Calu3 (cell line): Measurements from ENCODE around the gene TSPAN12. TPM values are rescaled to one million over a fixed set of nuclear protein-coding genes. Genes with fewer than 3 reads are reported as not detected.

Source experiments
- BruUV-seq: library from RNA; stranded (reverse); fragments of 400-500 nt; replicated peaks from 2 replicates; lab custom pipeline; 2021; lab: Mats Ljungman, UMichigan
- CTCF ChIA-PET: fragments of 300-600 bp; sonication (Branson Sonifier 250); formaldehyde crosslinking; loops from one replicate; lab custom pipeline; 2022; ENCODE audit warnings: antibody characterized with exemption; lab: Charles Lee
- DNase-seq: peaks from one replicate; pipeline ENCODE4 v3.0.0; 2022
- H3K27ac Mint-ChIP-seq: one replicate; pipeline ENCODE4 v1.8.0; 2022; ENCODE audit warnings: mixed read lengths; ENCODE audit not compliant: unreplicated experiment
- H3K27me3 Mint-ChIP-seq: one replicate; pipeline ENCODE4 v1.8.0; 2022; ENCODE audit warnings: mixed read lengths; ENCODE audit not compliant: unreplicated experiment
- H3K36me3 Mint-ChIP-seq: one replicate; pipeline ENCODE4 v1.8.0; 2022; ENCODE audit warnings: mild to moderate bottlenecking, moderate library complexity, mixed read lengths; ENCODE audit not compliant: insufficient read depth, unreplicated experiment
- H3K4me1 Mint-ChIP-seq: one replicate; pipeline ENCODE4 v1.8.0; 2022; ENCODE audit warnings: mild to moderate bottlenecking, low read depth, mixed read lengths; ENCODE audit not compliant: unreplicated experiment
- H3K4me3 Mint-ChIP-seq: one replicate; pipeline ENCODE4 v1.8.0; 2022; ENCODE audit warnings: mild to moderate bottlenecking, low read depth, moderate library complexity, mixed read lengths; ENCODE audit not compliant: unreplicated experiment
- H3K9me3 Mint-ChIP-seq: one replicate; pipeline ENCODE4 v1.8.0; 2022; ENCODE audit warnings: low read depth, mixed read lengths; ENCODE audit not compliant: unreplicated experiment
- intact Hi-C: fragments of 100-400 bp; cut with micrococcal nuclease; formaldehyde crosslinking; loops from one replicate; pipeline ENCODE4 v1.10.0; 2022; ENCODE audit not compliant: unreplicated experiment
- total RNA-seq: library from RNA; stranded (reverse); gene quantifications from 2 replicates; pipeline ENCODE4 v1.2.3, GENCODE V29; 2022
- TF ChIP-seq, protein P1 (sequence below): fragments of 200-600 bp; IDR thresholded peaks from one replicate; pipeline ENCODE4 v1.8.0; 2022; ENCODE audit warnings: antibody characterized with exemption; ENCODE audit not compliant: unreplicated experiment

Gene TSPAN12
- total RNA-seq, 1 experiment from 2014 or later, result 14.6 TPM

GRCh38 chr7:120775755-120776154 is 82.2 kb downstream of the TSPAN12 start:
- Mint-ChIP-seq H3K27me3 (no peaks in the 10 kb centered on the region), H3K4me1 (no peaks in the 10 kb centered on the region), H3K9me3 (no peaks in the 10 kb centered on the region), H3K36me3 (no peaks in the 10 kb centered on the region), H3K4me3 (no peak overlapping the region), H3K27ac (no peak overlapping the region)
- TF ChIP-seq, protein P1, sequence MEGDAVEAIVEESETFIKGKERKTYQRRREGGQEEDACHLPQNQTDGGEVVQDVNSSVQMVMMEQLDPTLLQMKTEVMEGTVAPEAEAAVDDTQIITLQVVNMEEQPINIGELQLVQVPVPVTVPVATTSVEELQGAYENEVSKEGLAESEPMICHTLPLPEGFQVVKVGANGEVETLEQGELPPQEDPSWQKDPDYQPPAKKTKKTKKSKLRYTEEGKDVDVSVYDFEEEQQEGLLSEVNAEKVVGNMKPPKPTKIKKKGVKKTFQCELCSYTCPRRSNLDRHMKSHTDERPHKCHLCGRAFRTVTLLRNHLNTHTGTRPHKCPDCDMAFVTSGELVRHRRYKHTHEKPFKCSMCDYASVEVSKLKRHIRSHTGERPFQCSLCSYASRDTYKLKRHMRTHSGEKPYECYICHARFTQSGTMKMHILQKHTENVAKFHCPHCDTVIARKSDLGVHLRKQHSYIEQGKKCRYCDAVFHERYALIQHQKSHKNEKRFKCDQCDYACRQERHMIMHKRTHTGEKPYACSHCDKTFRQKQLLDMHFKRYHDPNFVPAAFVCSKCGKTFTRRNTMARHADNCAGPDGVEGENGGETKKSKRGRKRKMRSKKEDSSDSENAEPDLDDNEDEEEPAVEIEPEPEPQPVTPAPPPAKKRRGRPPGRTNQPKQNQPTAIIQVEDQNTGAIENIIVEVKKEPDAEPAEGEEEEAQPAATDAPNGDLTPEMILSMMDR, result no peak
- CTCF ChIA-PET, result interaction anchor here (0.7 to 1.6 kb wide), 2 partner anchors 50 to 166 kb away, joined by 3 to 7 read pairs; no protein-coding TSS in a partner anchor
- intact Hi-C loops, result no loop called here
- BruUV-seq, result no TSS peak
- DNase-seq, result no peak

GRCh38 chr7:120774481-120774880 is 83.5 kb downstream of the TSPAN12 start:
- no peaks in the 10 kb centered on the region for H3K27me3 Mint-ChIP-seq
- CTCF ChIA-PET, result interaction anchor here (1.6 kb wide), 1 partner anchor 49 kb away, joined by 3 read pairs; no protein-coding TSS in a partner anchor
- H3K27ac Mint-ChIP-seq, result no peak overlapping the region

DNA sequence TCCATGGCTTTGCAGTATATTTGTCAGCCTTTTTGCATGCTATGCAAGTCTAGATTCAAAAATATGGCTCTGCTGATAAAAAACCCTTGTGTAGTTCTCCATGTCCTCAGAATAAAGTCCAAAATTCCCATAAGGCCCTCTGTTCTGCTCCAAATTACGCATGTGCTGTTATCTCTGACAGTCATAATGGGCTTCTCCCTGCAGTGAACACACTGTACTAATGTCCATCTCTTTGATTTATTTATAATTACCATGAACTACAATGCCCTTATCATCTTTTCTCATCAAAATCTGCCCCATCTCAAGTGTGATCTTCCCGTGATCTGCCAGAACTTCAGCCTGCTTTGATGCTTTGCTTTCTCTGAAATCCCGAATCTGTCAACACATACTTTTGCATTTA is 87.7 kb downstream of the TSPAN12 start:
- TF ChIP-seq, protein P1, result no peak
- intact Hi-C loops, result no loop called here
- no peak for DNase-seq
- no TSS peak for BruUV-seq
- H3K36me3 Mint-ChIP-seq, result no peaks in the 10 kb centered on the region
- CTCF ChIA-PET, result no interaction called here
- no peak overlapping the region for H3K4me3 Mint-ChIP-seq
- no peak overlapping the region for H3K27ac Mint-ChIP-seq
- H3K27me3 Mint-ChIP-seq, result no peaks in the 10 kb centered on the region
- no peaks in the 10 kb centered on the region for H3K4me1 Mint-ChIP-seq
- no peaks in the 10 kb centered on the region for H3K9me3 Mint-ChIP-seq

More at GRCh38 chr7:120774481-120774880, 83.5 kb downstream of the TSPAN12 start:
- intact Hi-C loops, result no loop called here
- Mint-ChIP-seq H3K36me3 (no peaks in the 10 kb centered on the region), H3K4me3 (no peak overlapping the region), H3K4me1 (no peaks in the 10 kb centered on the region), H3K9me3 (no peaks in the 10 kb centered on the region)
- DNase-seq, result no peak
- TF ChIP-seq, protein P1, result no peak
- no TSS peak for BruUV-seq

DNA sequence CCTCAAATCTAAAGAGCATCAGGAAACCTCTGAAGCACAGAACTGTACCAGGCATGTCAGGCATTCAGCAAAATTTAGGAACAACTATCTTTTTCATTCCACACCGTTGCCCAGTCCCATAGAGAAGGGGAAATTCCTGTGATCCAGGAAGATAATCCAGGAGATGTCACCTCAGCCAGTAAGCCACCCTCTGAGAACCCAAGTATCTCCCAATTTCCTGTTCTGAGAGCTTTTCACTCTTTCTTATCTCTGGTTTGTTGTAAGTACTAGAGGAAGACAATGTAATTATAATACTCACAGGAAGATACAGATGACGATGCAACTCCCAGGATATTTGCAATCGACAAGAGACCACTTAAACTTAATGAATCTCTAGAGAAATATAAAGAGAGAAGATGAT is 97.1 kb downstream of the TSPAN12 start:
- H3K27ac Mint-ChIP-seq, result no peak overlapping the region

More for the DNA sequence above, 97.1 kb downstream of the TSPAN12 start:
- Mint-ChIP-seq H3K4me3 (no peak overlapping the region), H3K9me3 (no peaks in the 10 kb centered on the region), H3K36me3 (no peaks in the 10 kb centered on the region), H3K4me1 (no peaks in the 10 kb centered on the region), H3K27me3 (no peaks in the 10 kb centered on the region)
- BruUV-seq, result no TSS peak
- intact Hi-C loops, result no loop called here
- no peak for DNase-seq
- CTCF ChIA-PET, result no interaction called here
- TF ChIP-seq, protein P1, result no peak
